ENCODE measurements around the gene TWIST2. TPM values are rescaled to one million over a fixed set of nuclear protein-coding genes. Genes with fewer than 3 reads are reported as not detected.

TWIST2 gene
- total and polyA plus RNA-seq, 2 donors, result 20.5 to 25.1 TPM

GRCh38 chr2:238906936-238907716 is 59.2 kb downstream of the TWIST2 start:
- H3K4me1 ChIP-seq (ENCODE audit: insufficient read depth), result no peaks in the 10 kb centered on the region
- WGBS, result 85% methylated on average over 24 of the region's 24 CpGs
- H3K27ac ChIP-seq (ENCODE audit: low read depth), result no peak overlapping the region
- DNase-seq (ENCODE audit: extremely low spot score), result no peak
- H3K36me3 ChIP-seq (ENCODE audit: insufficient read depth), result no peaks in the 10 kb centered on the region
- no peak overlapping the region for H3K4me3 ChIP-seq (ENCODE audit: low read depth, low read length)

- Histone ChIP-seq H3K4me1 (ENCODE audit: insufficient read depth) (no peaks in the 10 kb centered on the region), H3K36me3 (ENCODE audit: insufficient read depth) (no peaks in the 10 kb centered on the region), H3K4me3 (ENCODE audit: low read depth, low read length) (no peak overlapping the region), H3K27ac (ENCODE audit: low read depth) (no peak overlapping the region)
- 95% methylated on average over 5 of the region's 5 CpGs for WGBS
- no peak for DNase-seq (ENCODE audit: extremely low spot score)
Observed at GRCh38 chr2:238907717-238908173, 59.9 kb downstream of the TWIST2 start.

GRCh38 chr2:238908960-238909951 is 61.4 kb downstream of the TWIST2 start:
- H3K27ac ChIP-seq (ENCODE audit: low read depth), result no peak overlapping the region
- 55% methylated on average over 43 of the region's 43 CpGs for WGBS
- H3K4me3 ChIP-seq (ENCODE audit: low read depth, low read length), result no peak overlapping the region

GRCh38 chr2:238910751-238911351 is 63.0 kb downstream of the TWIST2 start:
- no peak overlapping the region for H3K4me3 ChIP-seq (ENCODE audit: low read depth, low read length)

More at GRCh38 chr2:238908960-238909951, 61.4 kb downstream of the TWIST2 start:
- H3K4me1 ChIP-seq (ENCODE audit: insufficient read depth), result no peaks in the 10 kb centered on the region
- H3K36me3 ChIP-seq (ENCODE audit: insufficient read depth), result no peaks in the 10 kb centered on the region
- DNase-seq (ENCODE audit: extremely low spot score), result no peak

GRCh38 chr2:238911376-238912227 is 63.7 kb downstream of the TWIST2 start:
- 83% methylated on average over 21 of the region's 21 CpGs for WGBS
- Histone ChIP-seq H3K27ac (ENCODE audit: low read depth) (no peak overlapping the region), H3K36me3 (ENCODE audit: insufficient read depth) (no peaks in the 10 kb centered on the region), H3K4me3 (ENCODE audit: low read depth, low read length) (no peak overlapping the region), H3K4me1 (ENCODE audit: insufficient read depth) (no peaks in the 10 kb centered on the region)
- DNase-seq (ENCODE audit: extremely low spot score), result no peak

More at GRCh38 chr2:238910751-238911351, 63.0 kb downstream of the TWIST2 start:
- Histone ChIP-seq H3K36me3 (ENCODE audit: insufficient read depth) (no peaks in the 10 kb centered on the region), H3K4me1 (ENCODE audit: insufficient read depth) (no peaks in the 10 kb centered on the region), H3K27ac (ENCODE audit: low read depth) (no peak overlapping the region)
- no peak for DNase-seq (ENCODE audit: extremely low spot score)
- WGBS, result 93% methylated on average over 10 of the region's 10 CpGs

GRCh38 chr2:238912228-238912915 is 64.5 kb downstream of the TWIST2 start:
- Histone ChIP-seq H3K4me3 (ENCODE audit: low read depth, low read length) (no peak overlapping the region), H3K27ac (ENCODE audit: low read depth) (no peak overlapping the region), H3K4me1 (ENCODE audit: insufficient read depth) (no peaks in the 10 kb centered on the region), H3K36me3 (ENCODE audit: insufficient read depth) (no peaks in the 10 kb centered on the region)
- DNase-seq (ENCODE audit: extremely low spot score), result no peak
- 85% methylated on average over 26 of the region's 26 CpGs for WGBS

- H3K36me3 ChIP-seq (ENCODE audit: insufficient read depth), result no peaks in the 10 kb centered on the region
- no peak overlapping the region for H3K27ac ChIP-seq (ENCODE audit: low read depth)
- no peak overlapping the region for H3K4me3 ChIP-seq (ENCODE audit: low read depth, low read length)
- no peaks in the 10 kb centered on the region for H3K4me1 ChIP-seq (ENCODE audit: insufficient read depth)
- 81% methylated on average over 20 of the region's 20 CpGs for WGBS
- no peak for DNase-seq (ENCODE audit: extremely low spot score)
Observed at GRCh38 chr2:238912916-238913875, 65.3 kb downstream of the TWIST2 start.

- WGBS, result 87% methylated on average over 22 of the region's 22 CpGs
- DNase-seq (ENCODE audit: extremely low spot score), result no peak
- H3K27ac ChIP-seq (ENCODE audit: low read depth), result no peak overlapping the region
- no peaks in the 10 kb centered on the region for H3K36me3 ChIP-seq (ENCODE audit: insufficient read depth)
- no peak overlapping the region for H3K4me3 ChIP-seq (ENCODE audit: low read depth, low read length)
- H3K4me1 ChIP-seq (ENCODE audit: insufficient read depth), result no peaks in the 10 kb centered on the region
Observed at GRCh38 chr2:238913931-238914647, 66.2 kb downstream of the TWIST2 start.

- Histone ChIP-seq H3K27ac (ENCODE audit: low read depth) (no peak overlapping the region), H3K36me3 (ENCODE audit: insufficient read depth) (no peaks in the 10 kb centered on the region), H3K4me1 (ENCODE audit: insufficient read depth) (no peaks in the 10 kb centered on the region), H3K4me3 (ENCODE audit: low read depth, low read length) (no peak overlapping the region)
- WGBS, result 91% methylated on average over 11 of the region's 11 CpGs
- no peak for DNase-seq (ENCODE audit: extremely low spot score)
Observed at GRCh38 chr2:238914648-238915015, 66.7 kb downstream of the TWIST2 start.

GRCh38 chr2:238915196-238915595 is 67.3 kb downstream of the TWIST2 start:
- DNase-seq (ENCODE audit: extremely low spot score), result no peak
- Histone ChIP-seq H3K27ac (ENCODE audit: low read depth) (no peak overlapping the region), H3K4me3 (ENCODE audit: low read depth, low read length) (no peak overlapping the region), H3K4me1 (ENCODE audit: insufficient read depth) (no peaks in the 10 kb centered on the region), H3K36me3 (ENCODE audit: insufficient read depth) (no peaks in the 10 kb centered on the region)
- 84% methylated on average over 9 of the region's 9 CpGs for WGBS

GRCh38 chr2:238915596-238915995 is 67.7 kb downstream of the TWIST2 start:
- Histone ChIP-seq H3K4me1 (ENCODE audit: insufficient read depth) (no peaks in the 10 kb centered on the region), H3K27ac (ENCODE audit: low read depth) (no peak overlapping the region), H3K4me3 (ENCODE audit: low read depth, low read length) (no peak overlapping the region), H3K36me3 (ENCODE audit: insufficient read depth) (no peaks in the 10 kb centered on the region)
- DNase-seq (ENCODE audit: extremely low spot score), result no peak
- 87% methylated on average over 5 of the region's 5 CpGs for WGBS

Measured in urinary bladder (tissue), 4 donors.